Progenitor cell of endocrine pancreas (in vitro differentiated cells): ENCODE results near the gene PTBP1. TPM values are rescaled to one million over a fixed set of nuclear protein-coding genes. Genes with fewer than 3 reads are reported as not detected.

Source experiments
- DNase-seq: peaks from one replicate; pipeline ENCODE4 v3.0.0; 2021; ENCODE audit warnings: low spot score; ENCODE audit not compliant: unreplicated experiment
- H3K27ac Mint-ChIP-seq: 2 replicates; pipeline ENCODE4 v1.8.0; 2021; ENCODE audit warnings: mild to moderate bottlenecking, moderate library complexity, mixed read lengths
- H3K27me3 Mint-ChIP-seq: 2 replicates; pipeline ENCODE4 v1.8.0; 2021; ENCODE audit warnings: mixed read lengths
- H3K36me3 Mint-ChIP-seq: 2 replicates; pipeline ENCODE4 v1.8.0; 2022; ENCODE audit warnings: mixed read lengths; ENCODE audit not compliant: insufficient read depth
- H3K4me1 Mint-ChIP-seq: 2 replicates; pipeline ENCODE4 v1.8.0; 2021; ENCODE audit warnings: low read depth, mixed read lengths
- H3K4me3 Mint-ChIP-seq: 2 replicates; pipeline ENCODE4 v1.8.0; 2021; ENCODE audit warnings: low read depth, mild to moderate bottlenecking, moderate library complexity, mixed read lengths
- H3K9me3 Mint-ChIP-seq: 2 replicates; pipeline ENCODE4 v1.8.0; 2021; ENCODE audit warnings: low read depth, mixed read lengths
- CTCF ChIP-seq: fragments of 200-600 bp; sonication (generic); IDR thresholded peaks from one replicate; pipeline ENCODE4 v1.5.0; 2021; ENCODE audit warnings: antibody characterized with exemption, mild to moderate bottlenecking; ENCODE audit not compliant: unreplicated experiment
- total RNA-seq: library from RNA; stranded (reverse); gene quantifications from 2 replicates; pipeline ENCODE4 v1.2.1, GENCODE V29; 2021

PTBP1 gene
- total RNA-seq, 1 donor from 2014 or later = 500 TPM

DNA sequence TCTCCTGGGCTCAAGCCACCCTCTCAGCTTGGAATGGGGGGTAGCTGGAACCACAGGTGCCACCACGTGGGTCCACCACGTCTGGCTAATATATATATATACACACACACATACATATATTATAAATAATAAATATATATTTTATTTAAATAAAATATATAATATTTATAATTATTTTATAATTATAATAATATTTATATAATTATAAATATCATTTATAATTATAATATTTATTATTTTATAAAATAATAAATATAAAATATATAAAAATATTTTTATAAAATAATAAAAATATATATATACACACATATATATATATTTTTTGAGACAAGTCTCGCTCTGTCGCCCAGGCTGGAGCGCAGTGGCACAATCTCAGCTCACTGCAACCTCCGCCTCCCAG is 57.3 kb downstream of the PTBP1 start:
- Mint-ChIP-seq H3K27ac (no peak overlapping the region), H3K9me3 (no peaks in the 10 kb centered on the region), H3K4me1 (no peaks in the 10 kb centered on the region), H3K4me3 (no peak overlapping the region), H3K27me3 (peaks cover 6% of the 10 kb centered on the region), H3K36me3 (no peaks in the 10 kb centered on the region)
- DNase-seq = no peak
- no peak for TF ChIP-seq CTCF

DNA sequence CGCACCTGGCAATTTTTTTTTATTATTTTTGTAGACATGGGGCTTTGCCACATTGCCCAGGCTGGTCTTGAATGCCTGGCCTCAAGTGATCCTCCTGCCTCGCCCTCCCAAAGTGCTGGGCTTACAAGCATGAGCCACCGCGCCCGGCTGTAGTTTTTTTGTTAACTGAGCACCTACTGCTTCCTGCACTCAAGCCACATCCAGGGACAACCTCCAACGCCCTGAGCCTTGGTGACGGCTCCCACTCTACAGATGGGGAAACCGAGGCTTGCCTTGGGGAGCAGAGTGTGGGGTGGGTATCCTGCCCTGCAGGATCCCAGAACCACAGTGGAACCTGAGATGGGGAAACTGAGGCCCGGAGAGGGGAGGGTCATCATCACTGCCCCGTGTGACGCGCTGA is 57.9 kb downstream of the PTBP1 start:
- Mint-ChIP-seq H3K27me3 (peaks cover 11% of the 10 kb centered on the region), H3K4me1 (no peaks in the 10 kb centered on the region), H3K27ac (no peak overlapping the region), H3K9me3 (no peaks in the 10 kb centered on the region), H3K4me3 (no peak overlapping the region), H3K36me3 (no peaks in the 10 kb centered on the region)
- no peak for DNase-seq
- no peak for TF ChIP-seq CTCF

DNA sequence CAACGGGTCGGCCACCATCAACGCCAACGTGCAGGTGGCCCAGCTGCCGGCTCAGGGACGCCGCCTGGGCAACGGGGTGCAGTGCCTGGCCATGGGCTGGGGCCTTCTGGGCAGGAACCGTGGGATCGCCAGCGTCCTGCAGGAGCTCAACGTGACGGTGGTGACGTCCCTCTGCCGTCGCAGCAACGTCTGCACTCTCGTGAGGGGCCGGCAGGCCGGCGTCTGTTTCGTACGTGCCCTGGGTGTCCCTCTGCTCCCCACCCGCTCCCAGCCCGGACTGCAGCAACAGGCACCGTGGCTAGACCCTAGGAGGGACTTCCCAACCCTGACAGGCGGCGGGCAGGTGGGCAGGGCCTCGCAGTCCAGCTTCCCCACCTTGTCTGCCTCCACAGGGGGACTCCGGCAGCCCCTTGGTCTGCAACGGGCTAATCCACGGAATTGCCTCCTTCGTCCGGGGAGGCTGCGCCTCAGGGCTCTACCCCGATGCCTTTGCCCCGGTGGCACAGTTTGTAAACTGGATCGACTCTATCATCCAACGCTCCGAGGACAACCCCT is 58.4 kb downstream of the PTBP1 start:
- no peak for TF ChIP-seq CTCF
- Mint-ChIP-seq H3K4me1 (no peaks in the 10 kb centered on the region), H3K36me3 (no peaks in the 10 kb centered on the region), H3K27ac (no peak overlapping the region), H3K4me3 (no peak overlapping the region), H3K9me3 (no peaks in the 10 kb centered on the region), H3K27me3 (peaks cover 11% of the 10 kb centered on the region)
- DNase-seq = no peak

DNA sequence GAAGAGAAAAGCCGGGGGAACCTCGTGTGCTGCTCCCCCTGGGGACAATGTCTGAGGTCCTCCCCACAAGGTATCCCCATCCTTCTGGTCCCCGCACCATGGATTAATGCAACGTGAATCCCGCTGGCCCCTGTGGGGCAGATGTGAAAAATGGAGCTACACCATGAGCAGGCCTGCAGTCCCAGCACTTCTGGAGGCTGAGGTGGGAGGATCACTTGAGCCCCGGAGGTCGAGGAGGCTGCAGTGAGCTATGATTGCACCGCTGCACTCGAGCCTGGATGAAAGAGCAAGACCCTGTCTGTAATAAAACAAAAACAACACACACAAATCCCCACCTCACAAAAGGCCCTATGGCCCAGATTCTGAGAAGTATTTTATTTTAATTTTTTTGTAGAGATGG is 61.0 kb downstream of the PTBP1 start:
- Mint-ChIP-seq H3K4me1 (no peaks in the 10 kb centered on the region), H3K4me3 (no peak overlapping the region), H3K27ac (no peak overlapping the region), H3K36me3 (no peaks in the 10 kb centered on the region), H3K9me3 (no peaks in the 10 kb centered on the region), H3K27me3 (peaks cover 18% of the 10 kb centered on the region)
- TF ChIP-seq CTCF = no peak
- DNase-seq = no peak

DNA sequence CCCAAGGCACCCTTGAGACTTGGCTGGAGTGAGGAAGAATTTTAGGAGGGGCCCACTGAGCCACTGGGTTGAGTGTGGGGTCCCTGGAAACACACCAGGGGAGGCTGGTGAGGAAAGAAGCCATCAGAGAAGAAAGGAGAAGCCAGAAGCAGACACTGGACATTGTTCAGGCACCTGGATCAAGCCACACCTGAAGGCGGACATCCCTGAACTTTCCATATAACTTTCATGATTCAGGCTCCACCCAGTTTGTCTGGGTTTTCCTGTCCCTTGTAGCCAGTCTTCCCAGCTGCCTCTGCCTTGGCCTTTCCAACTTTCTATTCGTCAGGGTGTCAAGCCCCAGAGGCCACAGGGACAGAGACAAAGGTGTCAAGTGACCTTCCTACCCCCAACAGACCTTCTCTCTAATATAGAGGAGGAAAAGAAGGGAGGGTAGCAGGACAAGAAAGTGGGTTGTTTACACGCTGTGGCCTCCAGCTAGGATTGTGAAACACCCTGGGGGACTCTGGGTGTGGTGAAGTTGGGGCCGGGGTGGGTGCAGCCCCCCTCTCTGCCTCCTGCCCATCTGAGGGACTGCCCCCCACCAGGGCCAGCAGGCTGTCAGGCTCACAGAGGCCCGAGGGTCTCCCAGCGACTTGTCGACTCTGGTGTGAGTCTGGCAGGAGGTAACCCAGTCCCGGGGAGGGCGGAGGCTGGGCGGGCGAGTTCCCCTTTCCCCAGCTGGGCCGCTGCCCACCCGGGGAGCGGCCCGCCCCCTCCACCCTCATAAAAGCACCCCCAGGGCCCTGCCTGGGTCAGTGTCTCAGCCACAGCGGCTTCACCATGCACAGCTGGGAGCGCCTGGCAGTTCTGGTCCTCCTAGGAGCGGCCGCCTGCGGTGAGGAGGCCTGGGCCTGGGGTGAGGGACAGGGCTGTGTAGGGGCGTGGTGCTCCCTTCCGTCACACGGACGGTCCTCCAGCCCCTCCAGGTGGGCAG is 61.9 kb downstream of the PTBP1 start, which contains the start of gene CFD:
CFD (plus strand) TSS at position 797 of the 976 bp plus-strand sequence; CDS start at position 823, 26 bp downstream.
- Mint-ChIP-seq H3K27me3 (peaks cover 22% of the 10 kb centered on the region), H3K4me3 (peak within 1 kb of the TSS; percentile 26), H3K36me3 (no peaks in the 10 kb centered on the region), H3K9me3 (no peaks in the 10 kb centered on the region), H3K27ac (no peak within 1 kb of the TSS), H3K4me1 (no peaks in the 10 kb centered on the region)
- no peak for TF ChIP-seq CTCF
- DNase-seq = no peak
